Renal pelvis (tissue), 4 donors: ENCODE results near the gene FBXL17. TPM values are rescaled to one million over a fixed set of nuclear protein-coding genes. Genes with fewer than 3 reads are reported as not detected.

ENCODE experiments used
- DNase-seq: peaks from one replicate; pipeline ENCODE4 v3.0.0-alpha.2; 2013
- polyA plus RNA-seq, 3 donors: library from polyadenylated mRNA; unstranded; fragments of 120-200 nt; gene quantifications; one replicate each; pipeline ENCODE4 v1.2.1, GENCODE V29; 2013; ENCODE audit not compliant: insufficient read length in 3 of 3

Gene FBXL17
- polyA plus RNA-seq, 3 donors, result 26.3 to 32.7 (median 27.0) TPM

DNA sequence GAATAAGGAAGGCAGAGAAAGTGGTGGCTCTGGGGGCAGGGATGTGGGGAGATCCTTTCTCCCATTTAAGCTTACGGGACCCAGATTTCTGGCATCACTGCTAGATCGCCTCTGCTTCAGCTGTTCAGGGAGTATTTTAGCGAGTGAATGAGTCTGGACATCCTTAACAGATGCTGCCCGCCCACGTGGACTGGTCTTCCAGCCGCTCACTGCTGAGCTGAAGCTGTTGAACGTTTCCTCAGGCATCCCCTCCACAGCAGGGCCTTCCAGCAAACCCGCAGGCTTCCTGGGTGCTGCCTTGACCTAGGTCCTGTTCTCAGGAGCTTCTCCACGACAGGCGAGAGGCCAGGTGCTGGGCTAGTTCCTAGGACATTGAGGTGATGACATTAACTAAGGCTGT, 566.8 kb downstream of the FBXL17 start:
- DNase-seq, result no peak

- DNase-seq, result no peak
Measured at GRCh38 chr5:107814183-107814827, 567.6 kb downstream of the FBXL17 start.

DNA sequence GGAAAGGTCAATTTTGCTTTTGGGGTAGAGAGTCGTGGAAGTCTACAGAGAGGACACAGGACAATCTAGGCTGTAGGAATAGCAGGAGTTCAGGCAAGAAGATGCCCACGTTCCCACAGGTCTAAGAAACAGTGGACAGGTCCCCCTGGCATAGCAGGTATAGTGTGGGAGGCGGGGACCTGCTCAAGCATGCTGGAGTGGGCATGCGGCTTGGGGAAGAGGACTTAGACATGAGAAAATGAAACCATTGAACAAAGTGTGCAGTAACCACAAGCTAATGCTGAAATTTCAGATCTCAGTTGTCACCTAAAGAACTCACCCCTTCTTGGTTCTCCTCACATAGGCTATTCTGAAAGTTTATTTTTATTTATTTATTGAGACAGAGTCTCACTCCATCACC, 568.3 kb downstream of the FBXL17 start:
- no peak for DNase-seq

DNA sequence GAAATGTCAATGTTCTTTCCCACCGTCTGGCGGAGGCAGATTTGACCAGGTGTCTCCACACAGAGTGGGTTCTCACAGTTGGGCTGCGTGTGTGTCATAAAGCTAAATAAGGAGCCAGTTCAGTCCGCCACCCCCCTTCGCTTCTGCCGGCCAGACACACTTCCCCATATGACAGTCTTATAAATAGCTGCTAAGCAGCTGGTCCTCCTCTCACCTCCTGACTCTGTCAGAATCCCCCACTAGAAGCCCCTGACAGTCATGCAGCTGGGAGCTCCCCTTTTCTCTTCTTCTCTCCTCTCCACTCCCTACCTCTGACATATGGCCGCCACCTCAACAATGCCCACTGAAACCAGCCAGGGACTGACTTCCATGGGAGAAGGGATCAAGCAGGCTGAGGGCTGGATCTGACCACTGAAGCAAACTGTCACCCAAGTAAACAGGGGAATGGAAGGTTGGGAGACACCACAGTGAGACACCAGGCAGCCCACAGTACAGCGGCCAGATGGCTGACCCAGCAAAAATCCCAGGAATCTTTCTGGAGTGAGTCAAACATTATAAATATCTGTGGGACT, 569.2 kb downstream of the FBXL17 start:
- no peak for DNase-seq

- DNase-seq, result no peak
Measured at GRCh38 chr5:107809201-107810034, 572.5 kb downstream of the FBXL17 start.
